ENCODE measurements around the gene ZSWIM3. TPM values are rescaled to one million over a fixed set of nuclear protein-coding genes. Genes with fewer than 3 reads are reported as not detected.
A peak's percentile ranks its signal among the peaks of the same experiment; 100 is the strongest.

Gene ZSWIM3
- total and polyA plus RNA-seq, 2 of the 13 experiments (the other 11 are each of a cell fraction or from before 2014, with no cell fraction given): 5.2 to 5.8 TPM

DNA sequence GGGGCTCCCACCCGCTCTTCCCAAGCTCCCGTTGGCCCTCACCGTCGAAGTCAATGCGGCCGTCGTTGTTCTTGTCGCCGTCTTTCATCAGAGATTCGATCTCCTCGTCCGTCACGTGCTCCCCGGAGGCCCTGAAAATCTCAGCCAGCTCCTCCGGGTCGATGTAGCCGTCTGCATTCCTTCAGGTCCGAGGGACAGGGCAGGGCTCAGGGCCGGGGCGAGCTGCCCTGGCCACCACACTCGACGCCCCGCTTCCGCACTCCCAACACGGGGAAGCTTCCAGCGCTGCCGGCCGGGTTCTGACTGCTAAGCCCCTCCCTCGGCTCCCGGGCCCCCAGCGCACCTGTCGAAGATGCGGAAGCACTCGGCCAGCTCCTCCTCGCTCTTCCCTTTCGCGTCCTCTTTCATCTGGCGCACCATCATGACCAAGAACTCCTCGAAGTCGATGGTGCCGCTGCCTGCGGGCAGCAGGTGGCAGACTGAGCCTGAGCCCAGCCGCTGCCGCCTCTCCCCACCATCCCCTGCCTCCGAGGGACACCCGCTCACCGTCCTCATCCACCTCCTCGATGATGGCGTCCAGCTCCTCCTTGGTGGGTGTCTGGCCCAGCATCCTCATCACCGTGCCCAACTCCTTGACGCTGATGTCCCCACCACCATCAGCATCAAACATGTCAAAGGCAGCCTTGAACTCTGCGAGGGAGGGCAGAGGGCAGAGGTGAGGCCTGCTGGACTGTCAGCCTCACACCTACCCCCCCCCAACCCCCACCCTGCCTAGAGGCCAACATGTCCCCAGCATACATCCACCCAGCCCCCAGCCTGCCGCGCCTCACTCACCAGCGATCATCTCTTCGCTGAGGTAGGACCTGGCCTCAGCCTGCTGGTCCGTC is 33.2 kb upstream of the ZSWIM3 start (continued):
- TF ChIP-seq SP5 (CRISPR knock-in tag; IDR thresholded peaks at IDR 0.05; ENCODE audit: borderline replicate concordance, low read depth) (0 out of 2 replicates have a peak, but pooled peaks have one; percentile 26), JARID2 (CRISPR knock-in tag; IDR thresholded peaks at IDR 0.05; ENCODE audit: insufficient replicate concordance) (peak; percentile 51), SOX5 (CRISPR knock-in tag; IDR thresholded peaks at IDR 0.05; ENCODE audit: borderline replicate concordance) (no peak), AKAP8 (CRISPR knock-in tag; IDR thresholded peaks at IDR 0.05) (peak; percentile 85), SRY (CRISPR knock-in tag; IDR thresholded peaks at IDR 0.05) (0 out of 2 replicates have a peak, but pooled peaks have one; percentile 34), ZNF234 (CRISPR knock-in tag; conservative IDR thresholded peaks at IDR 0.05) (peak; percentile 71; the same call in 1 of the 2 replicates), CBFB (CRISPR knock-in tag; IDR thresholded peaks at IDR 0.05) (0 out of 2 replicates have a peak, but pooled peaks have one; percentile 43), ZFAT (CRISPR knock-in tag; conservative IDR thresholded peaks at IDR 0.05) (no peak), ZNF737 (CRISPR knock-in tag; IDR thresholded peaks at IDR 0.05; ENCODE audit: borderline replicate concordance) (no peak)
- TF ChIP-seq, protein P1, sequence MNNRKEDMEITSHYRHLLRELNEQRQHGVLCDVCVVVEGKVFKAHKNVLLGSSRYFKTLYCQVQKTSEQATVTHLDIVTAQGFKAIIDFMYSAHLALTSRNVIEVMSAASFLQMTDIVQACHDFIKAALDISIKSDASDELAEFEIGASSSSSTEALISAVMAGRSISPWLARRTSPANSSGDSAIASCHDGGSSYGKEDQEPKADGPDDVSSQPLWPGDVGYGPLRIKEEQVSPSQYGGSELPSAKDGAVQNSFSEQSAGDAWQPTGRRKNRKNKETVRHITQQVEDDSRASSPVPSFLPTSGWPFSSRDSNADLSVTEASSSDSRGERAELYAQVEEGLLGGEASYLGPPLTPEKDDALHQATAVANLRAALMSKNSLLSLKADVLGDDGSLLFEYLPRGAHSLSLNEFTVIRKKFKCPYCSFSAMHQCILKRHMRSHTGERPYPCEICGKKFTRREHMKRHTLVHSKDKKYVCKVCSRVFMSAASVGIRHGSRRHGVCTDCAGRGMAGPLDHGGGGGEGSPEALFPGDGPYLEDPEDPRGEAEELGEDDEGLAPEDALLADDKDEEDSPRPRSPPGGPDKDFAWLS (CRISPR knock-in tag; IDR thresholded peaks at IDR 0.05; ENCODE audit: borderline replicate concordance): no peak
- TF ChIP-seq, protein P2, sequence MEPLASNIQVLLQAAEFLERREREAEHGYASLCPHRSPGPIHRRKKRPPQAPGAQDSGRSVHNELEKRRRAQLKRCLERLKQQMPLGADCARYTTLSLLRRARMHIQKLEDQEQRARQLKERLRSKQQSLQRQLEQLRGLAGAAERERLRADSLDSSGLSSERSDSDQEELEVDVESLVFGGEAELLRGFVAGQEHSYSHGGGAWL (CRISPR knock-in tag; IDR thresholded peaks at IDR 0.05): peak; percentile 27; the same call in 1 of the 2 replicates
- TF ChIP-seq, protein P3, sequence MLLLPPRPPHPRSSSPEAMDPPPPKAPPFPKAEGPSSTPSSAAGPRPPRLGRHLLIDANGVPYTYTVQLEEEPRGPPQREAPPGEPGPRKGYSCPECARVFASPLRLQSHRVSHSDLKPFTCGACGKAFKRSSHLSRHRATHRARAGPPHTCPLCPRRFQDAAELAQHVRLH (CRISPR knock-in tag; IDR thresholded peaks at IDR 0.05; ENCODE audit: borderline replicate concordance, low read depth): peak; percentile 59; the same call in 1 of the 2 replicates
- TF ChIP-seq, protein P4, sequence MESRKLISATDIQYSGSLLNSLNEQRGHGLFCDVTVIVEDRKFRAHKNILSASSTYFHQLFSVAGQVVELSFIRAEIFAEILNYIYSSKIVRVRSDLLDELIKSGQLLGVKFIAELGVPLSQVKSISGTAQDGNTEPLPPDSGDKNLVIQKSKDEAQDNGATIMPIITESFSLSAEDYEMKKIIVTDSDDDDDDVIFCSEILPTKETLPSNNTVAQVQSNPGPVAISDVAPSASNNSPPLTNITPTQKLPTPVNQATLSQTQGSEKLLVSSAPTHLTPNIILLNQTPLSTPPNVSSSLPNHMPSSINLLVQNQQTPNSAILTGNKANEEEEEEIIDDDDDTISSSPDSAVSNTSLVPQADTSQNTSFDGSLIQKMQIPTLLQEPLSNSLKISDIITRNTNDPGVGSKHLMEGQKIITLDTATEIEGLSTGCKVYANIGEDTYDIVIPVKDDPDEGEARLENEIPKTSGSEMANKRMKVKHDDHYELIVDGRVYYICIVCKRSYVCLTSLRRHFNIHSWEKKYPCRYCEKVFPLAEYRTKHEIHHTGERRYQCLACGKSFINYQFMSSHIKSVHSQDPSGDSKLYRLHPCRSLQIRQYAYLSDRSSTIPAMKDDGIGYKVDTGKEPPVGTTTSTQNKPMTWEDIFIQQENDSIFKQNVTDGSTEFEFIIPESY (CRISPR knock-in tag; IDR thresholded peaks at IDR 0.05): peak; percentile 97
- TF ChIP-seq, protein P5, sequence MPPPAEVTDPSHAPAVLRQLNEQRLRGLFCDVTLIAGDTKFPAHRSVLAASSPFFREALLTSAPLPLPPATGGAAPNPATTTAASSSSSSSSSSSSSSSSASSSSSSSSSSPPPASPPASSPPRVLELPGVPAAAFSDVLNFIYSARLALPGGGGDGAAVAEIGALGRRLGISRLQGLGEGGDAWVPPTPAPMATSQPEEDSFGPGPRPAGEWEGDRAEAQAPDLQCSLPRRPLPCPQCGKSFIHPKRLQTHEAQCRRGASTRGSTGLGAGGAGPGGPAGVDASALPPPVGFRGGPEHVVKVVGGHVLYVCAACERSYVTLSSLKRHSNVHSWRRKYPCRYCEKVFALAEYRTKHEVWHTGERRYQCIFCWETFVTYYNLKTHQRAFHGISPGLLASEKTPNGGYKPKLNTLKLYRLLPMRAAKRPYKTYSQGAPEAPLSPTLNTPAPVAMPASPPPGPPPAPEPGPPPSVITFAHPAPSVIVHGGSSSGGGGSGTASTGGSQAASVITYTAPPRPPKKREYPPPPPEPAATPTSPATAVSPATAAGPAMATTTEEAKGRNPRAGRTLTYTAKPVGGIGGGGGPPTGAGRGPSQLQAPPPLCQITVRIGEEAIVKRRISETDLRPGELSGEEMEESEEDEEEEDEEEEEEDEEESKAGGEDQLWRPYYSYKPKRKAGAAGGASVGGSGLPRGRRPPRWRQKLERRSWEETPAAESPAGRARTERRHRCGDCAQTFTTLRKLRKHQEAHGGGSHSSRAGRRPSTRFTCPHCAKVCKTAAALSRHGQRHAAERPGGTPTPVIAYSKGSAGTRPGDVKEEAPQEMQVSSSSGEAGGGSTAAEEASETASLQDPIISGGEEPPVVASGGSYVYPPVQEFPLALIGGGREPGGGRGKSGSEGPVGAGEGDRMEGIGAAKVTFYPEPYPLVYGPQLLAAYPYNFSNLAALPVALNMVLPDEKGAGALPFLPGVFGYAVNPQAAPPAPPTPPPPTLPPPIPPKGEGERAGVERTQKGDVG (CRISPR knock-in tag; IDR thresholded peaks at IDR 0.05; ENCODE audit: borderline replicate concordance): peak; percentile 83; the same call in 1 of the 2 replicates
- TF ChIP-seq, protein P6, sequence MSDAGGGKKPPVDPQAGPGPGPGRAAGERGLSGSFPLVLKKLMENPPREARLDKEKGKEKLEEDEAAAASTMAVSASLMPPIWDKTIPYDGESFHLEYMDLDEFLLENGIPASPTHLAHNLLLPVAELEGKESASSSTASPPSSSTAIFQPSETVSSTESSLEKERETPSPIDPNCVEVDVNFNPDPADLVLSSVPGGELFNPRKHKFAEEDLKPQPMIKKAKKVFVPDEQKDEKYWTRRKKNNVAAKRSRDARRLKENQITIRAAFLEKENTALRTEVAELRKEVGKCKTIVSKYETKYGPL (CRISPR knock-in tag; IDR thresholded peaks at IDR 0.05): no peak

Measured in HepG2 (cell line).